ENCODE measurements around the gene PLCB1.

PLCB1 gene

GRCh38 chr20:8161264-8162071 lies 29.4 kb downstream of the PLCB1 start:
- Histone ChIP-seq H3K36me3 (ENCODE audit: insufficient read depth, low read length) (no peaks in the 10 kb centered on the region), H3K4me3 (ENCODE audit: low read depth, low read length, poor library complexity, severe bottlenecking) (no peak overlapping the region), H3K4me2 (ENCODE audit: low read length) (no peak overlapping the region), H3K4me1 (ENCODE audit: insufficient read depth, low read length, severe bottlenecking) (no peaks in the 10 kb centered on the region), H3K27ac (ENCODE audit: low read depth, low read length, poor library complexity, severe bottlenecking) (no peak overlapping the region), H3K9me2 (ENCODE audit: low read depth, low read length) (no peaks in the 10 kb centered on the region), H3K9me3 (ENCODE audit: low read length) (no peaks in the 10 kb centered on the region), H3K79me2 (ENCODE audit: insufficient read depth, low read length) (no peaks in the 10 kb centered on the region), H3K9ac (ENCODE audit: low read length) (no peak overlapping the region), H3F3A (ENCODE audit: insufficient read depth, low read length) (no peaks in the 10 kb centered on the region), H3K27me3 (ENCODE audit: insufficient read depth, low read length) (no peaks in the 10 kb centered on the region), H2AFZ (ENCODE audit: low read length) (no peak overlapping the region), H4K20me1 (ENCODE audit: insufficient read depth, low read length) (no peaks in the 10 kb centered on the region)
- TF ChIP-seq EZH2 (IDR thresholded peaks at IDR 0.05; ENCODE audit: borderline replicate concordance, low read length) (no peak), CTCF (IDR thresholded peaks at IDR 0.05; ENCODE audit: low read length) (no peak)

- Histone ChIP-seq H3K27ac (ENCODE audit: low read depth, low read length, poor library complexity, severe bottlenecking) (no peak overlapping the region), H3K9me3 (ENCODE audit: low read length) (no peaks in the 10 kb centered on the region), H3K36me3 (ENCODE audit: insufficient read depth, low read length) (no peaks in the 10 kb centered on the region), H3K4me1 (ENCODE audit: insufficient read depth, low read length, severe bottlenecking) (no peaks in the 10 kb centered on the region), H2AFZ (ENCODE audit: low read length) (no peak overlapping the region), H3F3A (ENCODE audit: insufficient read depth, low read length) (no peaks in the 10 kb centered on the region), H3K9ac (ENCODE audit: low read length) (no peak overlapping the region), H3K4me3 (ENCODE audit: low read depth, low read length, poor library complexity, severe bottlenecking) (no peak overlapping the region), H3K27me3 (ENCODE audit: insufficient read depth, low read length) (no peaks in the 10 kb centered on the region), H3K9me2 (ENCODE audit: low read depth, low read length) (no peaks in the 10 kb centered on the region), H4K20me1 (ENCODE audit: insufficient read depth, low read length) (no peaks in the 10 kb centered on the region), H3K4me2 (ENCODE audit: low read length) (no peak overlapping the region), H3K79me2 (ENCODE audit: insufficient read depth, low read length) (no peaks in the 10 kb centered on the region)
- TF ChIP-seq CTCF (IDR thresholded peaks at IDR 0.05; ENCODE audit: low read length), result no peak
- no peak for TF ChIP-seq EZH2 (IDR thresholded peaks at IDR 0.05; ENCODE audit: borderline replicate concordance, low read length)
Observed at GRCh38 chr20:8162610-8163009, 30.5 kb downstream of the PLCB1 start.

GRCh38 chr20:8163543-8163942 lies 31.5 kb downstream of the PLCB1 start:
- H3K4me1 ChIP-seq (ENCODE audit: insufficient read depth, low read length, severe bottlenecking), result no peaks in the 10 kb centered on the region
- H3K27ac ChIP-seq (ENCODE audit: low read depth, low read length, poor library complexity, severe bottlenecking), result no peak overlapping the region
- H3K9me3 ChIP-seq (ENCODE audit: low read length), result no peaks in the 10 kb centered on the region
- H2AFZ ChIP-seq (ENCODE audit: low read length), result no peak overlapping the region
- no peaks in the 10 kb centered on the region for H3F3A ChIP-seq (ENCODE audit: insufficient read depth, low read length)
- no peak overlapping the region for H3K4me2 ChIP-seq (ENCODE audit: low read length)
- H3K27me3 ChIP-seq (ENCODE audit: insufficient read depth, low read length), result no peaks in the 10 kb centered on the region
- no peaks in the 10 kb centered on the region for H3K36me3 ChIP-seq (ENCODE audit: insufficient read depth, low read length)
- TF ChIP-seq CTCF (IDR thresholded peaks at IDR 0.05; ENCODE audit: low read length) (no peak), EZH2 (IDR thresholded peaks at IDR 0.05; ENCODE audit: borderline replicate concordance, low read length) (no peak)
- no peaks in the 10 kb centered on the region for H4K20me1 ChIP-seq (ENCODE audit: insufficient read depth, low read length)
- H3K4me3 ChIP-seq (ENCODE audit: low read depth, low read length, poor library complexity, severe bottlenecking), result no peak overlapping the region
- no peaks in the 10 kb centered on the region for H3K79me2 ChIP-seq (ENCODE audit: insufficient read depth, low read length)
- no peak overlapping the region for H3K9ac ChIP-seq (ENCODE audit: low read length)
- H3K9me2 ChIP-seq (ENCODE audit: low read depth, low read length), result no peaks in the 10 kb centered on the region
